Prostate gland (tissue), 2 donors: ENCODE results near the gene DNA2.

Source experiments
- CTCF ChIP-seq, 4 experiments: fragments of 200-600 bp in 2 of 4; fragments of 450-650 bp in 2 of 4; sonication (generic) in 2 of 4; IDR thresholded peaks; 1 replicate in 3 of 4; 2 replicates in 1 of 4; pipeline ENCODE4 v1.5.1; 2016 to 2019; ENCODE audit warnings: antibody characterized with exemption in 4 of 4, mild to moderate bottlenecking in 2 of 4, moderate library complexity in 2 of 4
- POLR2AphosphoS5 ChIP-seq: sonication (generic); formaldehyde crosslinking; IDR thresholded peaks from one replicate; pipeline ENCODE4 v1.6.1; 2017; ENCODE audit warnings: antibody characterized with exemption

GRCh38 chr10:68419376-68419775 is 52.4 kb downstream of the DNA2 start:
- no peak for TF ChIP-seq POLR2AphosphoS5
- TF ChIP-seq CTCF (IDR thresholded peaks at IDR 0.05), result no peak
